CD8-positive, alpha-beta memory T cell (primary cell): ENCODE results near the gene CASQ2. TPM values are rescaled to one million over a fixed set of nuclear protein-coding genes. Genes with fewer than 3 reads are reported as not detected.

Source experiments
- CTCF ChIA-PET: fragments of 350-600 bp; sonication (Branson Sonifier 250); formaldehyde crosslinking; loops from one replicate; lab custom pipeline; 2021; ENCODE audit warnings: antibody characterized with exemption; lab: Charles Lee
- POLR2A ChIA-PET: fragments of 350-600 bp; sonication (Branson Sonifier 250); formaldehyde crosslinking; loops from one replicate; lab custom pipeline; 2021; ENCODE audit warnings: antibody characterized with exemption; lab: Charles Lee
- DNase-seq, 5 donors: peaks; one replicate each; pipeline versions ENCODE4 v3.0.0 to v3.0.0-alpha.2; 2020 to 2022; ENCODE audit warnings: mixed read lengths in 1 of 5
- H3K27ac ChIP-seq: one replicate; pipeline ENCODE4 v1.7.0; 2013; ENCODE audit warnings: low read depth, mild to moderate bottlenecking, low read length, moderate library complexity
- H3K27me3 ChIP-seq: 2 replicates; pipeline ENCODE4 v1.7.0; 2013; ENCODE audit warnings: low read length, mild to moderate bottlenecking; ENCODE audit not compliant: insufficient read depth, poor library complexity, severe bottlenecking
- H3K36me3 ChIP-seq: 2 replicates; pipeline ENCODE4 v1.7.0; 2013; ENCODE audit warnings: mild to moderate bottlenecking, low read length, moderate library complexity; ENCODE audit not compliant: insufficient read depth
- H3K4me1 ChIP-seq: 2 replicates; pipeline ENCODE4 v1.7.0; 2013; ENCODE audit warnings: mild to moderate bottlenecking, low read length, moderate library complexity; ENCODE audit not compliant: insufficient read depth
- H3K4me3 ChIP-seq: 2 replicates; pipeline ENCODE4 v1.7.0; 2013; ENCODE audit warnings: mild to moderate bottlenecking, low read length
- H3K9me3 ChIP-seq: 2 replicates; pipeline ENCODE4 v1.7.0; 2013; ENCODE audit warnings: mild to moderate bottlenecking, low read length
- H3K27ac Mint-ChIP-seq, 8 donors: one replicate each; pipeline ENCODE4 v1.8.0; 2020 to 2021; ENCODE audit warnings: mixed read lengths in 8 of 8, mild to moderate bottlenecking in 6 of 8, inconsistent platforms in 3 of 8, moderate library complexity in 3 of 8
- H3K27me3 Mint-ChIP-seq, 2 donors: one replicate each; pipeline ENCODE4 v1.8.0; 2020 to 2021; ENCODE audit warnings: mixed read lengths in 2 of 2, mild to moderate bottlenecking in 1 of 2, moderate library complexity in 1 of 2
- H3K36me3 Mint-ChIP-seq, 3 donors: one replicate each; pipeline ENCODE4 v1.8.0; 2020 to 2021; ENCODE audit warnings: mixed read lengths in 3 of 3, inconsistent platforms in 1 of 3, mild to moderate bottlenecking in 1 of 3
- H3K4me1 Mint-ChIP-seq, 3 donors: one replicate each; pipeline ENCODE4 v1.8.0; 2020 to 2021; ENCODE audit warnings: mixed read lengths in 3 of 3, inconsistent platforms in 1 of 3, mild to moderate bottlenecking in 1 of 3
- H3K4me3 Mint-ChIP-seq, 7 donors: one replicate each; pipeline ENCODE4 v1.8.0; 2020 to 2021; ENCODE audit warnings: mixed read lengths in 7 of 7, mild to moderate bottlenecking in 6 of 7, moderate library complexity in 4 of 7, inconsistent platforms in 2 of 7
- H3K9me3 Mint-ChIP-seq, 5 donors: one replicate each; pipeline ENCODE4 v1.8.0; 2020 to 2022; ENCODE audit warnings: mixed read lengths in 5 of 5, mild to moderate bottlenecking in 3 of 5, moderate library complexity in 2 of 5, inconsistent platforms in 1 of 5
- polyA plus RNA-seq: library from polyadenylated mRNA; unstranded; fragments of 300-500 nt; fragmentation: Illumina TruSeq; gene quantifications from one replicate; pipeline ENCODE4 v1.2.3, GENCODE V29; 2021
- total RNA-seq, 2 experiments: library from RNA; stranded (reverse); gene quantifications; one replicate each; pipeline ENCODE4 v1.2.3, GENCODE V29; 2021

The CASQ2 gene
- total and polyA plus RNA-seq, 3 experiments from 2014 or later, result not detected

- Histone ChIP-seq H3K27ac (no peak overlapping the region), H3K36me3 (no peaks in the 10 kb centered on the region), H3K4me1 (no peaks in the 10 kb centered on the region), H3K4me3 (no peak overlapping the region), H3K9me3 (no peaks in the 10 kb centered on the region), H3K27me3 (no peaks in the 10 kb centered on the region)
- DNase-seq, result no peak
- Mint-ChIP-seq H3K36me3 (no peaks in the 10 kb centered on the region), H3K4me1 (no peaks in the 10 kb centered on the region), H3K4me3 (no peak overlapping the region), H3K9me3 (no peaks in the 10 kb centered on the region), H3K27ac (no peak overlapping the region), H3K27me3 (peaks cover 3 to 33% of the 10 kb centered on the region in 2 donors)
- POLR2A ChIA-PET, result no interaction called here
- CTCF ChIA-PET, result no interaction called here
These were observed 55.5 kb downstream of the CASQ2 start for GRCh38 chr1:115712911-115713609.

GRCh38 chr1:115710859-115711624 lies 57.5 kb downstream of the CASQ2 start:
- Mint-ChIP-seq H3K4me3 (no peak overlapping the region), H3K9me3 (no peaks in the 10 kb centered on the region), H3K27ac (no peak overlapping the region), H3K4me1 (no peaks in the 10 kb centered on the region), H3K36me3 (no peaks in the 10 kb centered on the region), H3K27me3 (peaks cover 4 to 37% of the 10 kb centered on the region in 2 donors)
- POLR2A ChIA-PET, result no interaction called here
- no peak for DNase-seq
- Histone ChIP-seq H3K4me1 (no peaks in the 10 kb centered on the region), H3K27ac (no peak overlapping the region), H3K27me3 (no peaks in the 10 kb centered on the region), H3K9me3 (no peaks in the 10 kb centered on the region), H3K36me3 (no peaks in the 10 kb centered on the region), H3K4me3 (no peak overlapping the region)
- CTCF ChIA-PET, result no interaction called here

- no peaks in the 10 kb centered on the region for H3K9me3 ChIP-seq
- Mint-ChIP-seq H3K9me3 (no peaks in the 10 kb centered on the region), H3K4me1 (no peaks in the 10 kb centered on the region), H3K36me3 (no peaks in the 10 kb centered on the region), H3K27ac (no peak overlapping the region), H3K4me3 (no peak overlapping the region), H3K27me3 (peaks cover 8 to 36% of the 10 kb centered on the region in 2 donors)
- CTCF ChIA-PET, result interaction anchor here (0.9 to 2.0 kb wide), 6 partner anchors 11 to 569 kb away, joined by 3 to 5 read pairs (median 4); no protein-coding TSS in a partner anchor
- no peaks in the 10 kb centered on the region for H3K4me1 ChIP-seq
- H3K27ac ChIP-seq, result no peak overlapping the region
- no peaks in the 10 kb centered on the region for H3K27me3 ChIP-seq
- H3K36me3 ChIP-seq, result no peaks in the 10 kb centered on the region
- no peak for DNase-seq
- POLR2A ChIA-PET, result no interaction called here
- H3K4me3 ChIP-seq, result no peak overlapping the region
These were observed 61.7 kb downstream of the CASQ2 start for GRCh38 chr1:115706587-115707425.

- Histone ChIP-seq H3K27me3 (no peaks in the 10 kb centered on the region), H3K27ac (no peak overlapping the region), H3K36me3 (no peaks in the 10 kb centered on the region), H3K9me3 (no peaks in the 10 kb centered on the region), H3K4me3 (no peak overlapping the region), H3K4me1 (no peaks in the 10 kb centered on the region)
- Mint-ChIP-seq H3K27ac (no peak overlapping the region), H3K9me3 (no peaks in the 10 kb centered on the region), H3K4me3 (no peak overlapping the region), H3K27me3 (peaks cover 8 to 35% of the 10 kb centered on the region in 2 donors), H3K36me3 (no peaks in the 10 kb centered on the region), H3K4me1 (no peaks in the 10 kb centered on the region)
- CTCF ChIA-PET, result interaction anchor here (0.9 to 1.4 kb wide), 4 partner anchors 10 to 568 kb away, joined by 3 to 4 read pairs (median 3); no protein-coding TSS in a partner anchor
- no peak for DNase-seq
- POLR2A ChIA-PET, result no interaction called here
These were observed 62.6 kb downstream of the CASQ2 start for GRCh38 chr1:115705963-115706362.

- Histone ChIP-seq H3K4me1 (no peaks in the 10 kb centered on the region), H3K9me3 (no peaks in the 10 kb centered on the region), H3K27ac (no peak overlapping the region), H3K27me3 (no peaks in the 10 kb centered on the region), H3K4me3 (no peak overlapping the region), H3K36me3 (no peaks in the 10 kb centered on the region)
- ChIA-PET CTCF (interaction anchor here (1.3 kb wide), 1 partner anchor 24 kb away, joined by 3 read pairs; no protein-coding TSS in a partner anchor), POLR2A (no interaction called here)
- Mint-ChIP-seq H3K9me3 (no peaks in the 10 kb centered on the region), H3K27me3 (peaks cover 10 to 32% of the 10 kb centered on the region in 2 donors), H3K36me3 (no peaks in the 10 kb centered on the region), H3K4me3 (no peak overlapping the region), H3K4me1 (no peaks in the 10 kb centered on the region), H3K27ac (no peak overlapping the region)
- no peak for DNase-seq
These were observed 63.2 kb downstream of the CASQ2 start for GRCh38 chr1:115705085-115705951.

- H3K4me3 Mint-ChIP-seq, result no peak overlapping the region
- Histone ChIP-seq H3K36me3 (no peaks in the 10 kb centered on the region), H3K27ac (no peak overlapping the region), H3K4me3 (no peak overlapping the region), H3K4me1 (no peaks in the 10 kb centered on the region), H3K9me3 (no peaks in the 10 kb centered on the region), H3K27me3 (no peaks in the 10 kb centered on the region)
- peaks cover 13 to 16% of the 10 kb centered on the region in 2 donors for H3K27me3 Mint-ChIP-seq
- H3K27ac Mint-ChIP-seq, result no peak overlapping the region
- ChIA-PET CTCF (no interaction called here), POLR2A (no interaction called here)
- no peak for DNase-seq
- H3K4me1 Mint-ChIP-seq, result no peaks in the 10 kb centered on the region
- no peaks in the 10 kb centered on the region for H3K9me3 Mint-ChIP-seq
- no peaks in the 10 kb centered on the region for H3K36me3 Mint-ChIP-seq
These were observed 65.6 kb downstream of the CASQ2 start for GRCh38 chr1:115702959-115703358.

- H3K36me3 ChIP-seq, result no peaks in the 10 kb centered on the region
- no peak for DNase-seq
- H3K27me3 Mint-ChIP-seq, result peaks cover 10 to 12% of the 10 kb centered on the region in 2 donors
- H3K27ac ChIP-seq, result no peak overlapping the region
- H3K9me3 ChIP-seq, result no peaks in the 10 kb centered on the region
- H3K4me1 Mint-ChIP-seq, result no peaks in the 10 kb centered on the region
- no peak overlapping the region for H3K4me3 ChIP-seq
- no peak overlapping the region for H3K4me3 Mint-ChIP-seq
- POLR2A ChIA-PET, result no interaction called here
- CTCF ChIA-PET, result no interaction called here
- no peaks in the 10 kb centered on the region for H3K36me3 Mint-ChIP-seq
- no peaks in the 10 kb centered on the region for H3K27me3 ChIP-seq
- H3K4me1 ChIP-seq, result no peaks in the 10 kb centered on the region
- H3K27ac Mint-ChIP-seq, result no peak overlapping the region
- H3K9me3 Mint-ChIP-seq, result no peaks in the 10 kb centered on the region
These were observed 67.4 kb downstream of the CASQ2 start for GRCh38 chr1:115701090-115701489.
